Esophagus squamous epithelium (tissue), 5 donors: ENCODE results near the gene UBE2C. TPM values are rescaled to one million over a fixed set of nuclear protein-coding genes. Genes with fewer than 3 reads are reported as not detected.

ENCODE experiments used
- DNase-seq: peaks from one replicate; lab custom pipeline; 2025; lab: John Stamatoyannopoulos, UW
- H3K27ac ChIP-seq, 4 donors: fragments of 200-600 bp; sonication (generic); one replicate each; pipeline ENCODE4 v1.5.1; 2016 to 2019; ENCODE audit warnings: mild to moderate bottlenecking in 1 of 4
- H3K27me3 ChIP-seq, 4 donors: fragments of 200-600 bp; sonication (generic); 1 replicate in 3 of 4; 2 replicates in 1 of 4; pipeline versions ENCODE4 v1.5.1 to v1.6.0; 2017 to 2021; ENCODE audit warnings: antibody characterized with exemption in 1 of 4
- H3K36me3 ChIP-seq, 3 donors: fragments of 200-600 bp; sonication (generic); one replicate each; pipeline ENCODE4 v1.5.1; 2016 to 2019
- H3K4me1 ChIP-seq, 3 donors: fragments of 200-600 bp; sonication (generic); one replicate each; pipeline ENCODE4 v1.5.1; 2017 to 2019
- H3K4me3 ChIP-seq, 4 donors: fragments of 200-600 bp; sonication (generic); 1 replicate in 3 of 4; 2 replicates in 1 of 4; pipeline ENCODE4 v1.5.1; 2016 to 2019; ENCODE audit warnings: mild to moderate bottlenecking in 2 of 4, moderate library complexity in 1 of 4
- H3K9me3 ChIP-seq, 3 donors: fragments of 200-600 bp; sonication (generic); one replicate each; pipeline ENCODE4 v1.5.1; 2016 to 2019
- CTCF ChIP-seq, 6 experiments: fragments of 450-650 bp in 4 of 6; fragments of 200-600 bp in 2 of 6; sonication (generic) in 2 of 6; IDR thresholded peaks; one replicate each; pipeline ENCODE4 v1.5.1; 2016 to 2019; ENCODE audit warnings: antibody characterized with exemption in 6 of 6, mild to moderate bottlenecking in 4 of 6, moderate library complexity in 4 of 6
- POLR2A ChIP-seq, 4 donors: fragments of 450-650 bp; IDR thresholded peaks; one replicate each; pipeline ENCODE4 v1.6.1; 2017; ENCODE audit warnings: antibody characterized with exemption in 4 of 4, mild to moderate bottlenecking in 4 of 4, moderate library complexity in 3 of 4
- WGBS, 2 donors: methylation state at CpG; one replicate each; pipeline ENCODE4 v1.1.5; 2018; 5-methylcytosine and 5-hydroxymethylcytosine counted together
- intact Hi-C: fragments of 100-400 bp; cut with DNase I; formaldehyde crosslinking; loops from one replicate; pipeline ENCODE4 v1.15.0; 2022
- total RNA-seq, 4 donors: library from RNA; depleted of rRNA; stranded (reverse); fragments of >200 nt; gene quantifications; one replicate each; pipeline ENCODE4 v1.1.0, GENCODE V29; 2016
- donor health status: DM: yes; HTN: yes; CAD: no.

The UBE2C gene
- total RNA-seq, 4 donors from 2014 or later: 17.4 to 54.4 (median 31.2) TPM

- Histone ChIP-seq H3K9me3 (no peaks in the 10 kb centered on the region), H3K4me1 (peaks cover 4 to 30% (median 5%) of the 10 kb centered on the region in 3 donors), H3K27me3 (no peaks in the 10 kb centered on the region), H3K4me3 (no peak overlapping the region), H3K36me3 (no peaks in the 10 kb centered on the region), H3K27ac (peak overlapping the region in 3 of 4 donors; percentile 62 to 69 (median 64))
- no peak for DNase-seq
- TF ChIP-seq POLR2A (IDR thresholded peaks at IDR 0.05) (no peak), CTCF (IDR thresholded peaks at IDR 0.05) (peak; percentile 91 to 97 (median 96))
- 10 to 22% methylated on average over 3 to 5 of the region's 5 CpGs for WGBS, 2 donors
- intact Hi-C loops: loop anchor here (10.0 kb wide), 1 partner anchor 306 kb away; the partner anchor contains the start of gene WFDC2
Measured at GRCh38 chr20:45771182-45771759, 41.2 kb upstream of the UBE2C start.

- TF ChIP-seq CTCF (IDR thresholded peaks at IDR 0.05): no peak
- TF ChIP-seq POLR2A (IDR thresholded peaks at IDR 0.05): no peak
- no peaks in the 10 kb centered on the region for H3K36me3 ChIP-seq
- no peak overlapping the region for H3K4me3 ChIP-seq
- WGBS, 2 donors: 63 to 70% methylated on average over 3 of the region's 3 CpGs
- peaks cover 4 to 40% (median 5%) of the 10 kb centered on the region in 3 donors for H3K4me1 ChIP-seq
- no peak for DNase-seq
- no peaks in the 10 kb centered on the region for H3K9me3 ChIP-seq
- intact Hi-C loops: loop anchor here (10.0 kb wide), 1 partner anchor 308 kb away; the partner anchor contains the start of gene WFDC2
- no peaks in the 10 kb centered on the region for H3K27me3 ChIP-seq
- no peak overlapping the region for H3K27ac ChIP-seq
Measured at GRCh38 chr20:45772693-45773092, 39.8 kb upstream of the UBE2C start.

GRCh38 chr20:45774945-45775344, 37.5 kb upstream of the UBE2C start:
- TF ChIP-seq CTCF (IDR thresholded peaks at IDR 0.05): no peak
- TF ChIP-seq POLR2A (IDR thresholded peaks at IDR 0.05): no peak
- Histone ChIP-seq H3K36me3 (no peaks in the 10 kb centered on the region), H3K27ac (peak overlapping the region in 2 of 4 donors; percentile 11 to 17), H3K4me1 (peaks cover 11 to 62% (median 21%) of the 10 kb centered on the region in 3 donors), H3K4me3 (no peak overlapping the region), H3K9me3 (no peaks in the 10 kb centered on the region), H3K27me3 (no peaks in the 10 kb centered on the region)
- no peak for DNase-seq
- intact Hi-C loops: loop anchor here (10.0 kb wide), 1 partner anchor 310 kb away; the partner anchor contains the start of gene WFDC2
- 51 to 88% methylated on average over 2 of the region's 2 CpGs for WGBS, 2 donors

GRCh38 chr20:45775411-45775810, 37.0 kb upstream of the UBE2C start:
- no peaks in the 10 kb centered on the region for H3K9me3 ChIP-seq
- WGBS, 2 donors: 100% methylated on average over 1 to 2 of the region's 6 CpGs
- DNase-seq: no peak
- no peak overlapping the region for H3K4me3 ChIP-seq
- intact Hi-C loops: loop anchor here (10.0 kb wide), 1 partner anchor 311 kb away; the partner anchor contains the start of gene WFDC2
- H3K4me1 ChIP-seq: peaks cover 13 to 66% (median 26%) of the 10 kb centered on the region in 3 donors
- H3K36me3 ChIP-seq: no peaks in the 10 kb centered on the region
- TF ChIP-seq POLR2A (IDR thresholded peaks at IDR 0.05) (no peak), CTCF (IDR thresholded peaks at IDR 0.05) (no peak)
- peak overlapping the region in 2 of 4 donors; percentile 11 to 17 for H3K27ac ChIP-seq
- H3K27me3 ChIP-seq: no peaks in the 10 kb centered on the region

- intact Hi-C loops: loop anchor here (10.0 kb wide), 1 partner anchor 312 kb away; the partner anchor contains the start of gene WFDC2
- no peak for DNase-seq
- Histone ChIP-seq H3K9me3 (no peaks in the 10 kb centered on the region), H3K27me3 (no peaks in the 10 kb centered on the region), H3K4me1 (peaks cover 20 to 69% (median 36%) of the 10 kb centered on the region in 3 donors), H3K27ac (no peak overlapping the region), H3K36me3 (no peaks in the 10 kb centered on the region), H3K4me3 (no peak overlapping the region)
- WGBS, 2 donors: 84 to 87% methylated on average over 5 to 7 of the region's 7 CpGs
- no peak for TF ChIP-seq POLR2A (IDR thresholded peaks at IDR 0.05)
- TF ChIP-seq CTCF (IDR thresholded peaks at IDR 0.05): no peak
Measured at GRCh38 chr20:45776931-45777330, 35.5 kb upstream of the UBE2C start.
